HepG2 (cell line): ENCODE measurements around the gene SLC30A4. TPM values are rescaled to one million over a fixed set of nuclear protein-coding genes. Genes with fewer than 3 reads are reported as not detected.

Experiments used
- ATAC-seq: fragments of 200-7000 bp; cut with Tn5 transposase; 3 replicates; pipeline ENCODE4 v1.9.1; 2020; ENCODE audit warnings: mild to moderate bottlenecking, moderate library complexity
- BruUV-seq: library from RNA; stranded (reverse); fragments of 400-500 nt; replicated peaks from 2 replicates; lab custom pipeline; 2021; lab: Mats Ljungman, UMichigan
- CTCF ChIA-PET: fragments of 300-600 bp; formaldehyde crosslinking; extraction: SDS; loops from one replicate; lab custom pipeline; 2021; ENCODE audit warnings: low total read pairs, inconsistent platforms, low intra/inter-chr PET ratio; lab: Yijun Ruan, JAX
- POLR2A ChIA-PET: fragments of 350-600 bp; sonication (Branson Sonifier 250); formaldehyde crosslinking; loops from one replicate; lab custom pipeline; 2020; ENCODE audit warnings: antibody characterized with exemption, inconsistent platforms; lab: Yijun Ruan, JAX
- DNase-seq: peaks from one replicate; pipeline ENCODE4 v3.0.0-alpha.2; 2015; ENCODE audit warnings: low spot score
- FAIRE-seq: peaks from 3 replicates; lab custom pipeline; 2011; peaks lifted over from hg19 to GRCh38; lab: Jason Lieb, UNC
- H2AFZ ChIP-seq: one replicate; pipeline ENCODE4 v1.6.1; 2011; ENCODE audit warnings: low read length, inconsistent platforms
- H3K27ac ChIP-seq: fragments of 300-600 bp; 3 replicates; pipeline ENCODE4 v1.8.0; 2011; ENCODE audit warnings: mixed run types, mild to moderate bottlenecking, mixed read lengths, low read length, inconsistent platforms; ENCODE audit not compliant: insufficient read depth; ENCODE audit errors: extremely low read length
- H3K27me3 ChIP-seq, 2 experiments: fragments of 200-600 bp in 1 of 2; 2 replicates in 1 of 2; 3 replicates in 1 of 2; pipeline versions ENCODE4 v1.6.0 to v1.8.0; 2011; ENCODE audit warnings: low read length in 2 of 2, mild to moderate bottlenecking in 2 of 2, moderate library complexity in 2 of 2, inconsistent platforms in 1 of 2; ENCODE audit not compliant: insufficient read depth in 2 of 2, control insufficient read depth in 1 of 2
- H3K36me3 ChIP-seq, 2 experiments: fragments of 200-600 bp in 1 of 2; replicated peaks in 1 of 2; 2 replicates in 1 of 2; 3 replicates in 1 of 2; pipeline versions ENCODE4 v1.5.1 to v1.8.0; 2011; ENCODE audit warnings: low read length in 2 of 2, inconsistent platforms in 1 of 2; ENCODE audit not compliant: insufficient read depth in 2 of 2, control insufficient read depth in 1 of 2
- H3K4me1 ChIP-seq: 2 replicates; pipeline ENCODE4 v1.5.1; 2012; ENCODE audit warnings: low read length, inconsistent platforms; ENCODE audit not compliant: insufficient read depth
- H3K4me2 ChIP-seq: 2 replicates; pipeline ENCODE4 v1.6.0; 2011; ENCODE audit warnings: low read depth, low read length, inconsistent platforms
- H3K4me3 ChIP-seq, 3 experiments: fragments of 200-600 bp in 1 of 3; sonication (generic), shearing (Covaris generic) in 1 of 3; replicated peaks in 1 of 3; 2 replicates each; pipeline ENCODE4 v1.5.1; 2011 to 2016; ENCODE audit warnings: low read length in 3 of 3, inconsistent platforms in 2 of 3, low read depth in 2 of 3, mild to moderate bottlenecking in 2 of 3, control low read depth in 1 of 3, mixed read lengths in 1 of 3; ENCODE audit not compliant: insufficient read depth in 1 of 3
- H3K79me2 ChIP-seq: one replicate; pipeline ENCODE4 v1.6.1; 2011; ENCODE audit warnings: low read length, inconsistent platforms; ENCODE audit not compliant: insufficient read depth
- H3K9ac ChIP-seq: 2 replicates; pipeline ENCODE4 v1.6.0; 2011; ENCODE audit warnings: mild to moderate bottlenecking, low read depth, low read length, inconsistent platforms; ENCODE audit not compliant: insufficient read depth
- H3K9me3 ChIP-seq: 2 replicates; pipeline ENCODE4 v1.5.1; 2012; ENCODE audit warnings: mild to moderate bottlenecking, low read length
- H4K20me1 ChIP-seq: 2 replicates; pipeline ENCODE4 v1.6.0; 2011; ENCODE audit warnings: inconsistent platforms, mild to moderate bottlenecking, low read length, moderate library complexity; ENCODE audit not compliant: insufficient read depth
- BCLAF1 ChIP-seq: fragments of 450-650 bp; IDR thresholded peaks from 2 replicates; pipeline ENCODE4 v1.6.1; 2017; ENCODE audit warnings: mild to moderate bottlenecking
- BRF2 ChIP-seq: sonication (generic); formaldehyde crosslinking; IDR thresholded peaks from 2 replicates; pipeline ENCODE4 v1.8.1; 2022; ENCODE audit warnings: mild to moderate bottlenecking, missing genetic modification reagents
- CHD2 ChIP-seq: IDR thresholded peaks from 2 replicates; pipeline ENCODE4 v1.6.1; 2011; ENCODE audit warnings: low read depth, low read length, improper control_type of control experiment
- GPBP1L1 ChIP-seq: sonication (generic); formaldehyde crosslinking; IDR thresholded peaks from 2 replicates; pipeline ENCODE4 v1.5.0; 2020; ENCODE audit warnings: mild to moderate bottlenecking, missing genetic modification reagents
- KAT2B ChIP-seq: fragments of 150-350 bp; IDR thresholded peaks from 2 replicates; pipeline ENCODE4 v1.6.1; 2014; ENCODE audit warnings: low read depth, low read length, borderline replicate concordance
- MAFK ChIP-seq, 2 experiments: IDR thresholded peaks in 1 of 2; conservative IDR thresholded peaks in 1 of 2; 2 replicates each; pipeline ENCODE4 v1.6.1; 2011; ENCODE audit warnings: improper control_type of control experiment in 2 of 2, low read length in 2 of 2
- MATR3 ChIP-seq: sonication (generic); formaldehyde crosslinking; IDR thresholded peaks from 2 replicates; pipeline ENCODE4 v1.4.0; 2020; ENCODE audit warnings: missing genetic modification reagents
- PLSCR1 ChIP-seq: sonication (generic); formaldehyde crosslinking; IDR thresholded peaks from 2 replicates; pipeline ENCODE4 v1.5.0; 2020; ENCODE audit warnings: missing genetic modification reagents, mild to moderate bottlenecking, borderline replicate concordance
- SMYD3 ChIP-seq: sonication (generic); formaldehyde crosslinking; IDR thresholded peaks from 2 replicates; pipeline ENCODE4 v1.8.1; 2023; ENCODE audit warnings: mild to moderate bottlenecking, missing genetic modification reagents
- SRSF4 ChIP-seq: fragments of 200-400 bp; formaldehyde crosslinking; IDR thresholded peaks from one replicate; pipeline ENCODE4 v1.6.1; 2018; ENCODE audit warnings: mild to moderate bottlenecking, low read depth, low read length, moderate library complexity; ENCODE audit not compliant: poor library complexity, severe bottlenecking
- ZBTB14 ChIP-seq: sonication (generic); formaldehyde crosslinking; IDR thresholded peaks from 2 replicates; pipeline ENCODE4 v1.4.0; 2020; ENCODE audit warnings: missing genetic modification reagents
- ZBTB44 ChIP-seq: sonication (generic); formaldehyde crosslinking; IDR thresholded peaks from 2 replicates; pipeline ENCODE4 v1.4.0; 2020; ENCODE audit warnings: missing genetic modification reagents
- ZFYVE20 ChIP-seq: sonication (generic); formaldehyde crosslinking; IDR thresholded peaks from 2 replicates; pipeline ENCODE4 v1.8.0; 2023; ENCODE audit warnings: low read depth, mild to moderate bottlenecking, moderate library complexity, missing genetic modification reagents, borderline replicate concordance
- ZNF549 ChIP-seq: sonication (generic); formaldehyde crosslinking; IDR thresholded peaks from 2 replicates; pipeline ENCODE4 v1.5.0; 2020; ENCODE audit warnings: missing genetic modification reagents
- ZNF652 ChIP-seq: IDR thresholded peaks from 2 replicates; pipeline ENCODE4 v1.6.1; 2016; ENCODE audit warnings: low read depth, borderline replicate concordance
- ZNF772 ChIP-seq: sonication (generic); formaldehyde crosslinking; IDR thresholded peaks from 2 replicates; pipeline ENCODE4 v1.5.0; 2020; ENCODE audit warnings: mild to moderate bottlenecking, missing genetic modification reagents
- WGBS: methylation state at CpG from one replicate; pipeline ENCODE4 v1.1.6; 2017; ENCODE audit warnings: low lambda C conversion rate; 5-methylcytosine and 5-hydroxymethylcytosine counted together
- in situ Hi-C: cut with HindIII; loops from 2 replicates; pipeline ENCODE4 v1.10.0; 2017; ENCODE audit warnings: low pct_unique_long_range_greater_than_20kb; ENCODE audit not compliant: extremely low pct_ligation_motif_present
- intact Hi-C: fragments of 100-400 bp; cut with micrococcal nuclease; formaldehyde crosslinking; loops from one replicate; pipeline ENCODE4 v1.10.0; 2022; ENCODE audit not compliant: unreplicated experiment
- polyA plus RNA-seq, 8 experiments: library from polyadenylated mRNA; depleted of rRNA in 3 of 8; stranded (reverse) in 7 of 8; unstranded in 1 of 8; fragments of >200 nt; fragmentation: Illumina TruSeq in 4 of 8; extraction: Trizol in 4 of 8; gene quantifications; 2 replicates each; pipeline versions ENCODE4 v1.2.1 to v1.2.3, GENCODE V29; 2011 to 2016; ENCODE audit warnings: low read depth in 4 of 8, missing spikeins in 1 of 8, mixed read lengths in 1 of 8; ENCODE audit not compliant: insufficient read depth in 1 of 8
- total RNA-seq, 5 experiments: library from RNA; depleted of rRNA; stranded (reverse); fragments of >200 nt; fragmentation: Illumina TruSeq; extraction: Trizol; gene quantifications; 2 replicates each; pipeline ENCODE4 v1.2.3, GENCODE V29; 2016; ENCODE audit warnings: low read depth in 1 of 5

Gene SLC30A4
- total and polyA plus RNA-seq, 2 of the 13 experiments (the other 11 are each of a cell fraction or from before 2014, with no cell fraction given): 0.01 to 0.04 TPM

- FAIRE-seq (no peak), ATAC-seq (no peak), DNase-seq (no peak)
- H2AFZ ChIP-seq: no peak overlapping the region
- no peaks in the 10 kb centered on the region for H3K36me3 ChIP-seq
- CTCF ChIA-PET: no interaction called here
- no peak overlapping the region for H3K4me2 ChIP-seq
- intact Hi-C loops: no loop called here
- H3K27ac ChIP-seq: no peak overlapping the region
- H3K27me3 ChIP-seq: peaks cover 0 to 7% of the 10 kb centered on the region in 2 experiments; a peak in 1 of 5 replicates
- no TSS peak for BruUV-seq
- H3K4me3 ChIP-seq: no peak overlapping the region
- H3K79me2 ChIP-seq: no peaks in the 10 kb centered on the region
- no peak overlapping the region for H3K9ac ChIP-seq
- no peaks in the 10 kb centered on the region for H4K20me1 ChIP-seq
- H3K4me1 ChIP-seq: no peaks in the 10 kb centered on the region
- in situ Hi-C loops: no loop called here
- H3K9me3 ChIP-seq: no peaks in the 10 kb centered on the region
- POLR2A ChIA-PET: no interaction called here
- WGBS: 0% methylated on average over 4 of the region's 4 CpGs
- TF ChIP-seq MATR3: no peak
- TF ChIP-seq SMYD3 (CRISPR knock-in tag): no peak
- no peak for TF ChIP-seq ZBTB14 (CRISPR knock-in tag)
- TF ChIP-seq SRSF4: no peak
- no peak for TF ChIP-seq ZNF772 (CRISPR knock-in tag)
- no peak for TF ChIP-seq ZNF549 (CRISPR knock-in tag)
- no peak for TF ChIP-seq ZFYVE20 (CRISPR knock-in tag)
- no peak for TF ChIP-seq ZBTB44
- TF ChIP-seq GPBP1L1 (CRISPR knock-in tag): no peak
- no peak for TF ChIP-seq ZNF652 (CRISPR knock-in tag)
- no peak for TF ChIP-seq KAT2B
- TF ChIP-seq MAFK (conservative IDR thresholded peaks at IDR 0.05 in 1 of 2, IDR thresholded peaks at IDR 0.05 in 1 of 2; ENCODE audit: low read length in 2 of 2): no peak
- no peak for TF ChIP-seq BRF2
- no peak for TF ChIP-seq BCLAF1
- no peak for TF ChIP-seq PLSCR1 (CRISPR knock-in tag)
- TF ChIP-seq CHD2: no peak
Observed at GRCh38 chr15:45468294-45468693, 54.3 kb downstream of the SLC30A4 start.
